Caco-2 (cell line): ENCODE measurements around the gene ZDHHC17. TPM values are rescaled to one million over a fixed set of nuclear protein-coding genes. Genes with fewer than 3 reads are reported as not detected.

Experiments
- BruUV-seq: library from RNA; stranded (reverse); fragments of 400-500 nt; replicated peaks from 2 replicates; lab custom pipeline; 2021; lab: Mats Ljungman, UMichigan
- CTCF ChIA-PET: fragments of 300-600 bp; sonication (Branson Sonifier 250); formaldehyde crosslinking; loops from one replicate; lab custom pipeline; 2022; ENCODE audit warnings: antibody characterized with exemption; lab: Charles Lee
- POLR2A ChIA-PET: fragments of 300-600 bp; sonication (Branson Sonifier 250); formaldehyde crosslinking; loops from one replicate; lab custom pipeline; 2022; ENCODE audit warnings: antibody characterized with exemption; lab: Charles Lee
- DNase-seq, 2 experiments: peaks; one replicate each; pipeline versions ENCODE4 v3.0.0 to v3.0.0-alpha.2; 2020 to 2022
- H3K27me3 ChIP-seq: replicated peaks from 2 replicates; pipeline ENCODE4 v1.6.0; 2011; ENCODE audit warnings: low read length; ENCODE audit not compliant: control insufficient read depth, insufficient read depth
- H3K36me3 ChIP-seq: 2 replicates; pipeline ENCODE4 v1.5.1; 2011; ENCODE audit warnings: low read length; ENCODE audit not compliant: control insufficient read depth, insufficient read depth
- H3K4me1 ChIP-seq: fragments of 250-450 bp; sonication (Bioruptor Pico); 2 replicates; pipeline ENCODE4 v1.5.1; 2020; ENCODE audit warnings: mild to moderate bottlenecking
- H3K4me3 ChIP-seq: 2 replicates; pipeline ENCODE4 v1.5.1; 2011; ENCODE audit warnings: low read depth, mild to moderate bottlenecking, control low read depth, low read length
- H3K9me3 ChIP-seq: fragments of 250-450 bp; sonication (Bioruptor Pico); 2 replicates; pipeline ENCODE4 v1.5.1; 2020; ENCODE audit warnings: mild to moderate bottlenecking, moderate library complexity
- H3K27ac Mint-ChIP-seq: one replicate; pipeline ENCODE4 v1.8.0; 2022; ENCODE audit warnings: mixed read lengths; ENCODE audit not compliant: unreplicated experiment
- H3K27me3 Mint-ChIP-seq: one replicate; pipeline ENCODE4 v1.8.0; 2022; ENCODE audit warnings: mixed read lengths; ENCODE audit not compliant: insufficient read depth, unreplicated experiment
- H3K36me3 Mint-ChIP-seq: one replicate; pipeline ENCODE4 v1.8.0; 2022; ENCODE audit warnings: mild to moderate bottlenecking, mixed read lengths; ENCODE audit not compliant: insufficient read depth, unreplicated experiment
- H3K4me1 Mint-ChIP-seq: one replicate; pipeline ENCODE4 v1.8.0; 2022; ENCODE audit warnings: low read depth, mixed read lengths; ENCODE audit not compliant: unreplicated experiment
- H3K4me3 Mint-ChIP-seq: one replicate; pipeline ENCODE4 v1.8.0; 2022; ENCODE audit warnings: mild to moderate bottlenecking, moderate library complexity, mixed read lengths; ENCODE audit not compliant: unreplicated experiment
- H3K9me3 Mint-ChIP-seq: one replicate; pipeline ENCODE4 v1.8.0; 2022; ENCODE audit warnings: mixed read lengths; ENCODE audit not compliant: unreplicated experiment
- CTCF ChIP-seq, 2 experiments: fragments of 200-600 bp in 1 of 2; IDR thresholded peaks; 1 replicate in 1 of 2; 2 replicates in 1 of 2; pipeline versions ENCODE4 v1.5.1 to v1.8.0; 2011 to 2022; ENCODE audit warnings: antibody characterized with exemption in 1 of 2, control low read depth in 1 of 2, inconsistent platforms in 1 of 2, low read depth in 1 of 2, low read length in 1 of 2, mild to moderate bottlenecking in 1 of 2, moderate library complexity in 1 of 2; ENCODE audit not compliant: insufficient read depth in 1 of 2, severe bottlenecking in 1 of 2, unreplicated experiment in 1 of 2
- intact Hi-C: fragments of 100-400 bp; cut with micrococcal nuclease; formaldehyde crosslinking; loops from one replicate; pipeline ENCODE4 v1.10.0; 2022; ENCODE audit not compliant: unreplicated experiment
- total RNA-seq: library from RNA; stranded (reverse); gene quantifications from 2 replicates; pipeline ENCODE4 v1.2.3, GENCODE V29; 2022

The ZDHHC17 gene
- total RNA-seq, 1 experiment from 2014 or later: 32.2 TPM

- Mint-ChIP-seq H3K27ac (no peak overlapping the region), H3K36me3 (peaks cover 31% of the 10 kb centered on the region), H3K27me3 (no peaks in the 10 kb centered on the region), H3K4me3 (no peak overlapping the region), H3K4me1 (no peaks in the 10 kb centered on the region), H3K9me3 (no peaks in the 10 kb centered on the region)
- Histone ChIP-seq H3K4me3 (no peak overlapping the region), H3K27me3 (no peaks in the 10 kb centered on the region), H3K4me1 (no peaks in the 10 kb centered on the region), H3K9me3 (no peaks in the 10 kb centered on the region), H3K36me3 (no peaks in the 10 kb centered on the region)
- BruUV-seq: no TSS peak
- DNase-seq: no peak
- ChIA-PET POLR2A (no interaction called here), CTCF (no interaction called here)
- intact Hi-C loops: no loop called here
- TF ChIP-seq CTCF (IDR thresholded peaks at IDR 0.05; ENCODE audit: insufficient read depth in 1 of 2, low read depth in 1 of 2, low read length in 1 of 2, severe bottlenecking in 1 of 2, unreplicated experiment in 1 of 2): no peak
Measured at GRCh38 chr12:76859611-76860010, 95.7 kb downstream of the ZDHHC17 start.

- H3K4me3 Mint-ChIP-seq: no peak overlapping the region
- CTCF ChIA-PET: no interaction called here
- Histone ChIP-seq H3K27me3 (no peaks in the 10 kb centered on the region), H3K4me1 (no peaks in the 10 kb centered on the region), H3K36me3 (no peaks in the 10 kb centered on the region), H3K4me3 (no peak overlapping the region), H3K9me3 (no peaks in the 10 kb centered on the region)
- H3K27me3 Mint-ChIP-seq: no peaks in the 10 kb centered on the region
- POLR2A ChIA-PET: no interaction called here
- no peaks in the 10 kb centered on the region for H3K4me1 Mint-ChIP-seq
- no peak overlapping the region for H3K27ac Mint-ChIP-seq
- intact Hi-C loops: no loop called here
- TF ChIP-seq CTCF (IDR thresholded peaks at IDR 0.05; ENCODE audit: insufficient read depth in 1 of 2, low read depth in 1 of 2, low read length in 1 of 2, severe bottlenecking in 1 of 2, unreplicated experiment in 1 of 2): no peak
- DNase-seq: no peak
- BruUV-seq: no TSS peak
- no peaks in the 10 kb centered on the region for H3K9me3 Mint-ChIP-seq
- peaks cover 26% of the 10 kb centered on the region for H3K36me3 Mint-ChIP-seq
Measured at GRCh38 chr12:76860256-76860655, 96.3 kb downstream of the ZDHHC17 start.

- H3K4me1 Mint-ChIP-seq: no peaks in the 10 kb centered on the region
- ChIA-PET POLR2A (no interaction called here), CTCF (no interaction called here)
- no peaks in the 10 kb centered on the region for H3K27me3 ChIP-seq
- H3K9me3 ChIP-seq: no peaks in the 10 kb centered on the region
- H3K27me3 Mint-ChIP-seq: no peaks in the 10 kb centered on the region
- intact Hi-C loops: no loop called here
- H3K4me3 Mint-ChIP-seq: no peak overlapping the region
- H3K36me3 Mint-ChIP-seq: peaks cover 16% of the 10 kb centered on the region
- DNase-seq: no peak
- H3K27ac Mint-ChIP-seq: no peak overlapping the region
- no TSS peak for BruUV-seq
- H3K36me3 ChIP-seq: no peaks in the 10 kb centered on the region
- H3K4me3 ChIP-seq: no peak overlapping the region
- no peaks in the 10 kb centered on the region for H3K9me3 Mint-ChIP-seq
- TF ChIP-seq CTCF (IDR thresholded peaks at IDR 0.05; ENCODE audit: insufficient read depth in 1 of 2, low read depth in 1 of 2, low read length in 1 of 2, severe bottlenecking in 1 of 2, unreplicated experiment in 1 of 2): no peak
- H3K4me1 ChIP-seq: no peaks in the 10 kb centered on the region
Measured at GRCh38 chr12:76863005-76863670, 99.2 kb downstream of the ZDHHC17 start.
